Brain pericyte (primary cell): ENCODE results near the gene ARHGAP42.
"Not testable (repeated sequence)": the region's sequence is repeated elsewhere in the genome, so short reads cannot be mapped to it uniquely, and the experiment has no call there.

Experiments used
- DNase-seq: peaks from one replicate; pipeline ENCODE4 v3.0.0-alpha.2; 2012; ENCODE audit warnings: low read depth, low spot score

The ARHGAP42 gene

GRCh38 chr11:100719809-100720221 is 32.7 kb downstream of the ARHGAP42 start:
- peak; percentile 71 for DNase-seq

GRCh38 chr11:100726680-100727079 is 39.6 kb downstream of the ARHGAP42 start:
- DNase-seq, result no peak

- no peak for DNase-seq
Measured at GRCh38 chr11:100727410-100727809, 40.3 kb downstream of the ARHGAP42 start.

- DNase-seq, result no peak
Measured at GRCh38 chr11:100730266-100730665, 43.2 kb downstream of the ARHGAP42 start.

GRCh38 chr11:100731471-100731870 is 44.4 kb downstream of the ARHGAP42 start:
- no peak for DNase-seq

GRCh38 chr11:100732949-100733348 is 45.9 kb downstream of the ARHGAP42 start:
- no peak for DNase-seq

GRCh38 chr11:100734743-100735527 is 47.8 kb downstream of the ARHGAP42 start:
- DNase-seq, result no peak

- DNase-seq, result no peak
Measured at GRCh38 chr11:100735949-100736675, 49.0 kb downstream of the ARHGAP42 start.

GRCh38 chr11:100738701-100739270 is 51.7 kb downstream of the ARHGAP42 start:
- DNase-seq, result no peak

- peak; percentile 51 for DNase-seq
Measured at GRCh38 chr11:100739666-100740065, 52.6 kb downstream of the ARHGAP42 start.

- no peak for DNase-seq
Measured at GRCh38 chr11:100740440-100740839, 53.4 kb downstream of the ARHGAP42 start.

GRCh38 chr11:100741866-100742625 is 55.0 kb downstream of the ARHGAP42 start:
- no peak for DNase-seq

- DNase-seq, result no peak
Measured at GRCh38 chr11:100746448-100746847, 59.4 kb downstream of the ARHGAP42 start.

GRCh38 chr11:100748153-100748552 is 61.1 kb downstream of the ARHGAP42 start:
- DNase-seq, result no peak

GRCh38 chr11:100749887-100750565 is 62.9 kb downstream of the ARHGAP42 start:
- DNase-seq, result not testable (repeated sequence)

GRCh38 chr11:100750566-100750891 is 63.4 kb downstream of the ARHGAP42 start:
- not testable (repeated sequence) for DNase-seq

GRCh38 chr11:100752371-100753171 is 65.5 kb downstream of the ARHGAP42 start:
- DNase-seq, result no peak

GRCh38 chr11:100753172-100753543 is 66.1 kb downstream of the ARHGAP42 start:
- DNase-seq, result no peak

- DNase-seq, result no peak
Measured at GRCh38 chr11:100753571-100753970, 66.5 kb downstream of the ARHGAP42 start.

GRCh38 chr11:100756559-100756958 is 69.5 kb downstream of the ARHGAP42 start:
- DNase-seq, result no peak

- DNase-seq, result no peak
Measured at GRCh38 chr11:100757646-100758045, 70.6 kb downstream of the ARHGAP42 start.
